Astrocyte (in vitro differentiated cells and primary cell): ENCODE data around the gene PAPLN. TPM values are rescaled to one million over a fixed set of nuclear protein-coding genes. Genes with fewer than 3 reads are reported as not detected.

Source experiments
- DNase-seq: peaks from one replicate; pipeline ENCODE4 v3.0.0-alpha.2; 2010; ENCODE audit warnings: low read depth
- FAIRE-seq: peaks from 2 replicates; lab custom pipeline; 2011; peaks lifted over from hg19 to GRCh38; lab: Jason Lieb, UNC
- H2AFZ ChIP-seq: 2 replicates; pipeline ENCODE4 v1.6.0; 2012; ENCODE audit warnings: low read depth, low read length, inconsistent platforms
- H3K27ac ChIP-seq: 2 replicates; pipeline ENCODE4 v1.5.1; 2011; ENCODE audit warnings: low read depth, low read length, inconsistent platforms
- H3K27me3 ChIP-seq: 2 replicates; pipeline ENCODE4 v1.6.0; 2011; ENCODE audit warnings: low read length, inconsistent platforms; ENCODE audit not compliant: insufficient read depth
- H3K36me3 ChIP-seq: 2 replicates; pipeline ENCODE4 v1.5.1; 2011; ENCODE audit warnings: low read length, inconsistent platforms; ENCODE audit not compliant: insufficient read depth
- H3K4me1 ChIP-seq: 2 replicates; pipeline ENCODE4 v1.5.1; 2011; ENCODE audit warnings: low read length, inconsistent platforms; ENCODE audit not compliant: insufficient read depth
- H3K4me2 ChIP-seq: 2 replicates; pipeline ENCODE4 v1.6.0; 2012; ENCODE audit warnings: low read length, inconsistent platforms
- H3K4me3 ChIP-seq: 2 replicates; pipeline ENCODE4 v1.5.1; 2011; ENCODE audit warnings: low read depth, mild to moderate bottlenecking, low read length, inconsistent platforms; ENCODE audit not compliant: insufficient read depth
- H3K79me2 ChIP-seq: 2 replicates; pipeline ENCODE4 v1.6.0; 2012; ENCODE audit warnings: mild to moderate bottlenecking, low read length, inconsistent platforms; ENCODE audit not compliant: insufficient read depth
- H3K9ac ChIP-seq: 2 replicates; pipeline ENCODE4 v1.6.0; 2012; ENCODE audit warnings: mild to moderate bottlenecking, low read length, inconsistent platforms
- H3K9me3 ChIP-seq: 2 replicates; pipeline ENCODE4 v1.5.1; 2012; ENCODE audit warnings: low read depth, mild to moderate bottlenecking, low read length, inconsistent platforms; ENCODE audit not compliant: insufficient read depth
- H4K20me1 ChIP-seq: 2 replicates; pipeline ENCODE4 v1.6.0; 2012; ENCODE audit warnings: low read length, inconsistent platforms; ENCODE audit not compliant: insufficient read depth
- H3K27ac Mint-ChIP-seq: one replicate; pipeline ENCODE4 v1.8.0; 2021; ENCODE audit warnings: mild to moderate bottlenecking, mixed read lengths; ENCODE audit not compliant: unreplicated experiment
- H3K27me3 Mint-ChIP-seq: one replicate; pipeline ENCODE4 v1.8.0; 2021; ENCODE audit warnings: low read depth, mixed read lengths; ENCODE audit not compliant: unreplicated experiment
- H3K36me3 Mint-ChIP-seq: one replicate; pipeline ENCODE4 v1.8.0; 2021; ENCODE audit warnings: low read depth, mixed read lengths; ENCODE audit not compliant: unreplicated experiment
- H3K4me1 Mint-ChIP-seq: one replicate; pipeline ENCODE4 v1.8.0; 2021; ENCODE audit warnings: low read depth, mixed read lengths; ENCODE audit not compliant: unreplicated experiment
- H3K4me3 Mint-ChIP-seq: one replicate; pipeline ENCODE4 v1.8.0; 2021; ENCODE audit warnings: mild to moderate bottlenecking, moderate library complexity, mixed read lengths; ENCODE audit not compliant: unreplicated experiment
- H3K9me3 Mint-ChIP-seq: one replicate; pipeline ENCODE4 v1.8.0; 2021; ENCODE audit warnings: mild to moderate bottlenecking, mixed read lengths; ENCODE audit not compliant: unreplicated experiment
- EZH2 ChIP-seq: IDR thresholded peaks from 2 replicates; pipeline ENCODE4 v1.6.1; 2012; ENCODE audit warnings: mild to moderate bottlenecking, low read length, inconsistent platforms; ENCODE audit not compliant: insufficient read depth
- total RNA-seq: library from RNA; stranded (reverse); gene quantifications from 2 replicates; pipeline ENCODE4 v1.2.1, GENCODE V29; 2021
- TF ChIP-seq, protein P1 (sequence below): IDR thresholded peaks from 2 replicates; pipeline ENCODE4 v1.5.1; 2011; ENCODE audit warnings: low read depth, mild to moderate bottlenecking, inconsistent platforms, low read length, moderate library complexity; ENCODE audit not compliant: insufficient read depth

Gene PAPLN
- total RNA-seq, 1 donor from 2014 or later = 5.0 TPM

DNA sequence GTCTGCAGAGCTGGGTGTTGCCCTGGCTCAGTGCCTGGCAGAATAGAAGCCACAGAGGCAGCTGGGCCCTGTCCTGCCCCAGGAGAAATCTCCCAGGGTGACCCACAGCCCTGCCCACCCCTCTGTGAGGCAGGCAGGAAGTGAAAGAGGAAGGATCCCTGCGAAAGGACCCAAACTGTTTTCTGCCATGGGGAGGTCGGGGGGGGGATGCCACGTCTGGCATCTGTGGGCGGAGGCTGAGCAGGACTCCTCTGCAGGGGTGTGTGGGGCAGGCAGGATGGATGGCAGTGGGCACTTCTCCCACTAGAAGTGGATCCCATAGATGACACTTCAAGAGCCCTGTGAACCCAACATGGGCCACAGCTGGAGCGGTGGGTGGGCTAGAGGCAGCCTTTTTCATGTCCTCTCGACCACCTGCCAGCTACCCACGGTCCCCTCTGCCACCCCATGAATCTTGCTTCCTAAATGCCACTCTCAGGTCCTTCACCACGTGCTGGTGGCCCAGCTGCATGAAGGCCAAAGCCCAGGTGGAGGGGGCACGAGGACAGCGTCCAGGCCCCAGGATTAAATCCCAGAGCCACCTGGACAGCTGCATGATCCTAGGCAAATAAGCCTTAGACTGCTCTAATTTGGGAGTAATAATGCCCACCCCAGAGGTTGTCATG, 3.6 kb downstream of the PAPLN start:
- no peak overlapping the region for H3K9ac ChIP-seq
- Mint-ChIP-seq H3K4me3 (peak overlapping the region; percentile 66), H3K9me3 (no peaks in the 10 kb centered on the region), H3K27me3 (peaks cover 17% of the 10 kb centered on the region), H3K27ac (no peak overlapping the region), H3K36me3 (peaks cover 8% of the 10 kb centered on the region), H3K4me1 (peaks cover 32% of the 10 kb centered on the region)
- no peak for FAIRE-seq
- peaks cover 26% of the 10 kb centered on the region for H3K4me1 ChIP-seq
- no peak overlapping the region for H3K27ac ChIP-seq
- TF ChIP-seq EZH2 = no peak
- TF ChIP-seq, protein P1, sequence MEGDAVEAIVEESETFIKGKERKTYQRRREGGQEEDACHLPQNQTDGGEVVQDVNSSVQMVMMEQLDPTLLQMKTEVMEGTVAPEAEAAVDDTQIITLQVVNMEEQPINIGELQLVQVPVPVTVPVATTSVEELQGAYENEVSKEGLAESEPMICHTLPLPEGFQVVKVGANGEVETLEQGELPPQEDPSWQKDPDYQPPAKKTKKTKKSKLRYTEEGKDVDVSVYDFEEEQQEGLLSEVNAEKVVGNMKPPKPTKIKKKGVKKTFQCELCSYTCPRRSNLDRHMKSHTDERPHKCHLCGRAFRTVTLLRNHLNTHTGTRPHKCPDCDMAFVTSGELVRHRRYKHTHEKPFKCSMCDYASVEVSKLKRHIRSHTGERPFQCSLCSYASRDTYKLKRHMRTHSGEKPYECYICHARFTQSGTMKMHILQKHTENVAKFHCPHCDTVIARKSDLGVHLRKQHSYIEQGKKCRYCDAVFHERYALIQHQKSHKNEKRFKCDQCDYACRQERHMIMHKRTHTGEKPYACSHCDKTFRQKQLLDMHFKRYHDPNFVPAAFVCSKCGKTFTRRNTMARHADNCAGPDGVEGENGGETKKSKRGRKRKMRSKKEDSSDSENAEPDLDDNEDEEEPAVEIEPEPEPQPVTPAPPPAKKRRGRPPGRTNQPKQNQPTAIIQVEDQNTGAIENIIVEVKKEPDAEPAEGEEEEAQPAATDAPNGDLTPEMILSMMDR = no peak
- H3K9me3 ChIP-seq = peaks cover 3% of the 10 kb centered on the region
- H3K79me2 ChIP-seq = no peaks in the 10 kb centered on the region
- DNase-seq = no peak
- peaks cover 38% of the 10 kb centered on the region for H3K27me3 ChIP-seq
- peaks cover 10% of the 10 kb centered on the region for H4K20me1 ChIP-seq
- H2AFZ ChIP-seq = no peak overlapping the region
- H3K36me3 ChIP-seq = no peaks in the 10 kb centered on the region
- H3K4me2 ChIP-seq = no peak overlapping the region
- no peak overlapping the region for H3K4me3 ChIP-seq

DNA sequence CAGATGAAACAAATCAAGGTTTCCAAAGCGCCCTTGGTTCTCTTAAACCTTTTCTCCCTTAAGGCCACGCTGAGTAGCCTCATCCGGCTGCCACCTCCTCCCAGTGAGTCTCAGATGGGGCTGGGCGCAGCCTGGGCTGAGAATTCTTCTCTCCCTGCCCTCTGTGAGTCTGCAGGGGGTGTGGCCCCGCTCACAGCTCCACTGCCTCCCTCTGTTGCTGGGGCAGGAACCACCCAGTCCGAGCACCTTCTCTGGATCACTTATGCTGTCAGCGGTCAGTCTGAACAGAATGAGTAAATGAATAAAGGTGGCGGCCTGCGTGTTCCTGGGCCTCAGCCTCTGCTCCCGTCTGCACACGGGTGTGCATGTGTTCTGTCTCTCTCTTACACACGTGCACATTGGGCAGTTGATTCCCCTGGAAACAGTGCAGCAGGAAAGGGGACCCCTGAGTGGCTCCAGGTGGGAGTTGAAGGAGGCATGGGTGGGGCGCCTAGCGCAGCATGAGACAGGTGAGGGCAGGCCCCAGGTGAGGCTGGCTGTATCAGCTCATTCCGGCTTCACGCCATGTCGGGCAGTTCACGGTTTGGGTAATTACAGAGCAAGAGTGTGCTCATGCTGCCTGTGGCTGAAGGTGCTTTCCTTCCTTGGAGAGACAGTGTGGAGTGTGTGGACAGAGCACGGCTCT, 4.3 kb downstream of the PAPLN start:
- Histone ChIP-seq H2AFZ (no peak overlapping the region), H3K27me3 (peaks cover 33% of the 10 kb centered on the region), H3K27ac (no peak overlapping the region), H3K9ac (no peak overlapping the region), H3K9me3 (peaks cover 3% of the 10 kb centered on the region), H3K4me1 (peaks cover 26% of the 10 kb centered on the region), H3K4me3 (no peak overlapping the region), H3K4me2 (no peak overlapping the region), H3K79me2 (no peaks in the 10 kb centered on the region), H4K20me1 (peaks cover 10% of the 10 kb centered on the region), H3K36me3 (no peaks in the 10 kb centered on the region)
- Mint-ChIP-seq H3K27ac (peak overlapping the region; percentile 47), H3K4me3 (peak overlapping the region; percentile 66), H3K27me3 (peaks cover 17% of the 10 kb centered on the region), H3K9me3 (no peaks in the 10 kb centered on the region), H3K4me1 (peaks cover 29% of the 10 kb centered on the region), H3K36me3 (peaks cover 8% of the 10 kb centered on the region)
- no peak for DNase-seq
- no peak for TF ChIP-seq EZH2
- TF ChIP-seq, protein P1 = no peak
- FAIRE-seq = no peak

DNA sequence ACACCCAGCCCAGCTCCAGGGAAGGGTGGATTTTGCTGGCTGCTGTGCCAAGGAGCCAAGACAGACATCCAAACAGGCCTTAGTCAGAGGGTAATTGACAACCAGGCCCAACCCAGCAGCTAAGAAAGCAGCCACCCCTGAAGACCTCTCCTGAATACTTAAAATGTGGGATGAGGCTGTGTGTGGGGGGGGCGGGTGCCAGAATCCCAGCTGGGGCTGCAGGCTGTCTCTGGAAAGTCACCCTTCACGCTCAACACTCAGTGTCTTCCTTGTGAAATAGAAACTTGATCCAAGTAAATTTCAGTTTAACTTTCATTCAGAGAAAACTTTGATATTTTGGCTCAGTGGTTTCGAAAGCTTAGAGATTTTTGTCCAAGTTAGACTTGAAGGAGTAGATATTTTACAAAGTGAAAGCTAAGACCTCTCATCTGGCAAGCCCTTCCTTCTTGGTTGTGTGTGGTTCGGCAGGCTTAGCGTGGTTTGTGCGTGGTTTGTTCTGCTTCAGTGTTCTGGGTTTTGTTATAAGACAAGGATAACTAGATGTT, 5.1 kb downstream of the PAPLN start:
- H3K27ac ChIP-seq = no peak overlapping the region
- no peaks in the 10 kb centered on the region for H3K36me3 ChIP-seq
- H3K27ac Mint-ChIP-seq = no peak overlapping the region
- H3K36me3 Mint-ChIP-seq = peaks cover 8% of the 10 kb centered on the region
- H2AFZ ChIP-seq = no peak overlapping the region
- H3K4me3 ChIP-seq = no peak overlapping the region
- DNase-seq (no peak), FAIRE-seq (no peak)
- H3K4me1 Mint-ChIP-seq = peaks cover 32% of the 10 kb centered on the region
- peaks cover 11% of the 10 kb centered on the region for H3K27me3 Mint-ChIP-seq
- TF ChIP-seq, protein P1 = no peak
- no peak for TF ChIP-seq EZH2
- no peak overlapping the region for H3K9ac ChIP-seq
- H3K4me1 ChIP-seq = peaks cover 26% of the 10 kb centered on the region
- no peaks in the 10 kb centered on the region for H3K9me3 Mint-ChIP-seq
- peaks cover 27% of the 10 kb centered on the region for H3K27me3 ChIP-seq
- peaks cover 6% of the 10 kb centered on the region for H4K20me1 ChIP-seq
- no peaks in the 10 kb centered on the region for H3K79me2 ChIP-seq
- H3K9me3 ChIP-seq = peaks cover 3% of the 10 kb centered on the region
- no peak overlapping the region for H3K4me3 Mint-ChIP-seq
- no peak overlapping the region for H3K4me2 ChIP-seq
